ENCODE results near the gene PDS5B. TPM values are rescaled to one million over a fixed set of nuclear protein-coding genes. Genes with fewer than 3 reads are reported as not detected.

Gene PDS5B
- total RNA-seq, 4 donors from 2014 or later = 48.8 to 77.1 (median 52.7) TPM

GRCh38 chr13:32595306-32595705 lies 9.1 kb downstream of the PDS5B start:
- WGBS, 2 donors = 59 to 69% methylated on average over 2 of the region's 2 CpGs
- Histone ChIP-seq H3K4me3 (no peak overlapping the region), H3K27ac (no peak overlapping the region), H3K36me3 (no peaks in the 10 kb centered on the region), H3K27me3 (no peaks in the 10 kb centered on the region), H3K4me1 (peaks cover 0 to 42% (median 6%) of the 10 kb centered on the region in 4 donors), H3K9me3 (peaks cover 0 to 8% (median 0%) of the 10 kb centered on the region in 4 donors)
- TF ChIP-seq CTCF (IDR thresholded peaks at IDR 0.05) (no peak), EP300 (IDR thresholded peaks at IDR 0.05) (no peak), POLR2A (IDR thresholded peaks at IDR 0.05) (no peak)
- DNase-seq (ENCODE audit: low spot score in 2 of 2) = no peak

GRCh38 chr13:32600890-32601289 lies 14.6 kb downstream of the PDS5B start:
- H3K4me1 ChIP-seq = peaks cover 0 to 22% (median 2%) of the 10 kb centered on the region in 4 donors
- H3K9me3 ChIP-seq = peaks cover 0 to 11% (median 0%) of the 10 kb centered on the region in 4 donors
- no peak overlapping the region for H3K4me3 ChIP-seq
- TF ChIP-seq POLR2A (IDR thresholded peaks at IDR 0.05) = no peak
- no peak for TF ChIP-seq CTCF (IDR thresholded peaks at IDR 0.05)
- no peak for TF ChIP-seq EP300 (IDR thresholded peaks at IDR 0.05)
- 66 to 72% methylated on average over 2 of the region's 2 CpGs for WGBS, 2 donors
- DNase-seq (ENCODE audit: low spot score in 2 of 2) = no peak
- no peaks in the 10 kb centered on the region for H3K36me3 ChIP-seq
- H3K27me3 ChIP-seq = no peaks in the 10 kb centered on the region
- H3K27ac ChIP-seq = no peak overlapping the region

GRCh38 chr13:32609428-32609827 lies 23.2 kb downstream of the PDS5B start:
- Histone ChIP-seq H3K9me3 (peaks cover 0 to 14% (median 0%) of the 10 kb centered on the region in 4 donors), H3K27ac (no peak overlapping the region), H3K4me1 (peaks cover 0 to 16% (median 0%) of the 10 kb centered on the region in 4 donors), H3K27me3 (no peaks in the 10 kb centered on the region), H3K4me3 (no peak overlapping the region), H3K36me3 (peaks cover 0 to 15% (median 0%) of the 10 kb centered on the region in 3 donors)
- DNase-seq (ENCODE audit: low spot score in 2 of 2) = no peak
- TF ChIP-seq EP300 (IDR thresholded peaks at IDR 0.05) (no peak), POLR2A (IDR thresholded peaks at IDR 0.05) (no peak), CTCF (IDR thresholded peaks at IDR 0.05) (no peak)
- 55 to 77% methylated on average over 1 of the region's 1 CpG for WGBS, 2 donors

- no peak for DNase-seq (ENCODE audit: low spot score in 2 of 2)
- no peak overlapping the region for H3K27ac ChIP-seq
- H3K4me1 ChIP-seq = peaks cover 0 to 16% (median 0%) of the 10 kb centered on the region in 4 donors
- no peak overlapping the region for H3K4me3 ChIP-seq
- H3K36me3 ChIP-seq = peaks cover 0 to 15% (median 0%) of the 10 kb centered on the region in 3 donors
- H3K9me3 ChIP-seq = peaks cover 0 to 11% (median 0%) of the 10 kb centered on the region in 4 donors
- TF ChIP-seq POLR2A (IDR thresholded peaks at IDR 0.05) (no peak), EP300 (IDR thresholded peaks at IDR 0.05) (no peak), CTCF (IDR thresholded peaks at IDR 0.05) (no peak)
- 84% methylated on average over 1 of the region's 1 CpG for WGBS, 2 donors
- no peaks in the 10 kb centered on the region for H3K27me3 ChIP-seq
Observed at GRCh38 chr13:32610538-32610937, 24.3 kb downstream of the PDS5B start.

GRCh38 chr13:32610977-32611376 lies 24.7 kb downstream of the PDS5B start:
- TF ChIP-seq CTCF (IDR thresholded peaks at IDR 0.05) (no peak), POLR2A (IDR thresholded peaks at IDR 0.05) (no peak), EP300 (IDR thresholded peaks at IDR 0.05) (no peak)
- Histone ChIP-seq H3K4me3 (no peak overlapping the region), H3K27me3 (no peaks in the 10 kb centered on the region), H3K9me3 (peaks cover 0 to 11% (median 0%) of the 10 kb centered on the region in 4 donors), H3K36me3 (peaks cover 0 to 15% (median 0%) of the 10 kb centered on the region in 3 donors), H3K27ac (no peak overlapping the region), H3K4me1 (peaks cover 0 to 16% (median 0%) of the 10 kb centered on the region in 4 donors)
- 69 to 72% methylated on average over 1 of the region's 1 CpG for WGBS, 2 donors
- no peak for DNase-seq (ENCODE audit: low spot score in 2 of 2)

Data from tibial nerve (tissue), 4 donors.